HG02943 (cell line): ENCODE data around the gene SEMA4A.
A peak's percentile ranks its signal among the peaks of the same experiment; 100 is the strongest.

ENCODE experiments used
- ATAC-seq: cut with Tn5 transposase; IDR thresholded peaks from one replicate; pipeline ENCODE4 v1.9.1; 2021; ENCODE audit warnings: mild to moderate bottlenecking, low read depth, moderate library complexity; ENCODE audit not compliant: unreplicated experiment

SEMA4A gene

DNA sequence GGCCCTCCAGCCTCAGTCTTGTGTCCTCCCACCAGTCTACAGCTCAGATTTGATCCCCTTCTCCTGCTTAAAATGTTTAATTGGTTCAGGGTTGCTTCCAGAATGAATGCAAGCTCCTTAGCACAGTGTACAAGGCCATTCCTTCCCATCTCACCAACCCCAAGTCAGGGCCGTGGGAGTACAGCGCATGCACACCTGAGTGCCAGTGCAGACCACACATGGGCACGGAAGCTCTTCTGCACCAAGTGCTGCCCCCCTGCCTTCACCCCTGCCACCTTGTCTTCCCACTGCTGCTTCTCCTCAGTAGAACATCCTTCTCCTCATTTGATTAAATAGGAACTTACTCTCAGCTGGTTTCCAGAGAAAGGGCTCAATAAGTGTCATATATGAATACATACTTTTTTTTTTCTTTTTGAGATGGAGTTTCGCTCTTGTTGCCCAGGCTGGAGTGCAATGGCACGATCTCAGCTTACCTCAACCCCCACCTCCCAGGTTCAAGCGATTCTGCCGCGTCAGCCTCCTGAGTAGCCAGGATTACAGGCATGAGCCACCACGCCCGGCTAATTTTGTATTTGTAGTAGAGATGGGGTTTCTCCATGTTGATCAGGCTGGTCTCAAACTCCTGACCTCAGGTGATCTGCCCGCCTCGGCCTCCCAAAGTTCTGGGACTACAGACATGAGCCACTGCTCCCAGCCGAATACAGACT lies 68.8 kb downstream of the SEMA4A start:
- no peak for ATAC-seq

DNA sequence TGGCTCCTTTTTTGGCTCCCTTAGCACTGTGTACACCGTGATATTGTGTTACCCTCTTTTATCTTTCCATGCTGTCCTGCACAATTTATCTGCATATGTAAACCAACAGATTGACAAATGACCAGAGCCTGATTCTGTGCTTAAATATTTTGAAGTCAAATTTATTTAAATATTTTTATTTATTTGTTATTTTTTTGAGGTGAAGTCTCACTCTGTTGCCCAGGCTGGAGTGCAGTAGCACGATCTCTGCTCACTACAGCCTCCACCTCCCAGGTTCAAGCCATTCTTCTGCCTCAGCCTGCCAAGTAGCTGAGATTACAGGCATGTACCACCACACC lies 72.3 kb downstream of the SEMA4A start:
- ATAC-seq: no peak

- ATAC-seq: peak; percentile 59
Measured at GRCh38 chr1:156226116-156226538, 72.7 kb downstream of the SEMA4A start.

DNA sequence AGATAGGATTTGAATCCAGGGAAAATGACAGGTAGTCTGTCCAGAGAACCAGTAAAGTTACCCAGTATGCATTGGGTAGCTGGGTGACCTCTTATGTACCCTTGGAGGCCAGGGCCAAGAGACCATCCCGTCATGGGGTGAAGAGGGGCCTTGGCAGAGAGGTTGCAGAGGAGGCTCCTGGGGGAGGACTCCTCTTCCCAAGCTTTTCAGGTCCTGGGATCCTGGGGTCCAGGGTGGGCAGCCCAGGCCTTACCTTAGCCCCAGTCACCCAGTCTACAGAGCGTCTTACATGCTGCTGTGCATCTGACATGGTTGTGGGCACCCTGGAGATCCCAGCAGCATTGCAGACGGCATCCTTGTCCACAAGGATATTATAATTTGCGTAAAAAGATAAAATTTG lies 73.4 kb downstream of the SEMA4A start:
- ATAC-seq: no peak
